GM23338 (cell line): ENCODE measurements around the gene AZGP1.

Source experiments
- CREB1 ChIP-seq: fragments of 250-450 bp; sonication (Bioruptor Pico); IDR thresholded peaks from 2 replicates; pipeline ENCODE4 v1.5.0; 2020; ENCODE audit warnings: low read depth, mild to moderate bottlenecking, moderate library complexity
- EZH2 ChIP-seq: fragments of 200-600 bp; sonication (generic); IDR thresholded peaks from one replicate; pipeline ENCODE4 v1.8.0; 2017; ENCODE audit warnings: antibody characterized with exemption, mild to moderate bottlenecking, low read depth; ENCODE audit not compliant: unreplicated experiment
- EZH2phosphoT487 ChIP-seq: fragments of 200-600 bp; sonication (generic); IDR thresholded peaks from one replicate; pipeline ENCODE4 v1.8.1; 2018; ENCODE audit warnings: antibody characterized with exemption; ENCODE audit not compliant: unreplicated experiment
- JUNB ChIP-seq: IDR thresholded peaks from one replicate; pipeline ENCODE4 v1.6.1; 2016; ENCODE audit warnings: antibody characterized with exemption; ENCODE audit not compliant: unreplicated experiment
- NANOG ChIP-seq: IDR thresholded peaks from 2 replicates; pipeline ENCODE4 v1.6.1; 2016; ENCODE audit warnings: antibody characterized with exemption, borderline replicate concordance
- POLR2AphosphoS5 ChIP-seq: IDR thresholded peaks from 2 replicates; pipeline ENCODE4 v1.6.1; 2016; ENCODE audit warnings: antibody characterized with exemption, low read depth
- STAT1 ChIP-seq: IDR thresholded peaks from one replicate; pipeline ENCODE4 v1.6.1; 2016; ENCODE audit warnings: antibody characterized with exemption; ENCODE audit not compliant: unreplicated experiment
- ZNF114 ChIP-seq: fragments of 250-450 bp; sonication (Bioruptor Pico); IDR thresholded peaks from 2 replicates; pipeline ENCODE4 v1.5.0; 2020; ENCODE audit warnings: mild to moderate bottlenecking, moderate library complexity
- ZNF331 ChIP-seq: fragments of 250-450 bp; sonication (Bioruptor Pico); IDR thresholded peaks from 2 replicates; pipeline ENCODE4 v1.5.0; 2020; ENCODE audit warnings: low read depth, mild to moderate bottlenecking, moderate library complexity
- TF ChIP-seq, protein P1 (sequence below), 2 experiments: fragments of 200-600 bp in 1 of 2; sonication (generic) in 1 of 2; conservative IDR thresholded peaks; 2 replicates each; pipeline versions ENCODE4 v1.5.1 to v1.6.1; 2016 to 2017; ENCODE audit warnings: antibody characterized with exemption in 2 of 2, low read depth in 2 of 2, mild to moderate bottlenecking in 2 of 2, moderate library complexity in 1 of 2
- TF ChIP-seq, protein P2 (sequence below): IDR thresholded peaks from one replicate; pipeline ENCODE4 v1.6.1; 2018; ENCODE audit warnings: antibody characterized with exemption; ENCODE audit not compliant: unreplicated experiment
- TF ChIP-seq, protein P3 (sequence below): IDR thresholded peaks from 2 replicates; pipeline ENCODE4 v1.6.1; 2016; ENCODE audit warnings: antibody characterized with exemption

DNA sequence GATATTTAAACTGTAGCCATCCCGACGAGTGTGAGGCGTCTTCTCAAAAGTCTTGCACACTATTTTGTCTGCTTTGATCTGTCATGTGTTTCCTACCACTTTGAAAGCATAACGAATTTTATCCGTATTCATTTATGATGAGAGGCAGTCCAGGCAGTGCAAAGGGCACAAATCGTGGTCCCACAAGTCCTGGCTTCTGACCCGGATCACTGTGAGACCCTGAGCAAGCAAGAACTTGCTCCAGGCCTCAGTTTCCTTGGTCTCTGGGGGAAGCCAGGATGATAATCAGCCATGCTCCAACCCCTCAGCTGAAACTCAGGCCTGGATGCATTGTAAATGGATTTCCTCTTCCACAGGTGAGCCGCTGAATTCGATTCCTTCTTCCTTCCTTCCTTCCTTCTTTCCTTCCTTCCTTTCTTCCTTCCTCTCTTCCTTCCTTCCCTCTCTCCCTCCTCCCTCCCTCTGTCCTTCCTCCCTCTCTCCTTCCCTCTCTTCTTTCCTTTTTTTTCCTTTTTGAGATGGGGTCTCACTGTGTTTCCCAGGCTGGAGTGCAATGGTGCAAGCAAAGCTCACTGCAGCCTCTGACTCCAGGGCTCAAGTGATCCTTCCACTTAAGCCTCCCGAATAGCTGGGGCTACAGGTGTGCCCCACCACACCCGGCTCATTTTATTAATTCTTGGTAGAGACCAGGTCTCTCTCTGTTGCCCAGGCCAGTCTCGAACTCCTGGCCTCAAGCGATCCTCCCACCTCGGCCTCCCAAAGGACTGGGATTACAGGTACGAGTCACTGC lies 21.1 kb upstream of the AZGP1 start:
- TF ChIP-seq, protein P1, sequence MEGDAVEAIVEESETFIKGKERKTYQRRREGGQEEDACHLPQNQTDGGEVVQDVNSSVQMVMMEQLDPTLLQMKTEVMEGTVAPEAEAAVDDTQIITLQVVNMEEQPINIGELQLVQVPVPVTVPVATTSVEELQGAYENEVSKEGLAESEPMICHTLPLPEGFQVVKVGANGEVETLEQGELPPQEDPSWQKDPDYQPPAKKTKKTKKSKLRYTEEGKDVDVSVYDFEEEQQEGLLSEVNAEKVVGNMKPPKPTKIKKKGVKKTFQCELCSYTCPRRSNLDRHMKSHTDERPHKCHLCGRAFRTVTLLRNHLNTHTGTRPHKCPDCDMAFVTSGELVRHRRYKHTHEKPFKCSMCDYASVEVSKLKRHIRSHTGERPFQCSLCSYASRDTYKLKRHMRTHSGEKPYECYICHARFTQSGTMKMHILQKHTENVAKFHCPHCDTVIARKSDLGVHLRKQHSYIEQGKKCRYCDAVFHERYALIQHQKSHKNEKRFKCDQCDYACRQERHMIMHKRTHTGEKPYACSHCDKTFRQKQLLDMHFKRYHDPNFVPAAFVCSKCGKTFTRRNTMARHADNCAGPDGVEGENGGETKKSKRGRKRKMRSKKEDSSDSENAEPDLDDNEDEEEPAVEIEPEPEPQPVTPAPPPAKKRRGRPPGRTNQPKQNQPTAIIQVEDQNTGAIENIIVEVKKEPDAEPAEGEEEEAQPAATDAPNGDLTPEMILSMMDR (conservative IDR thresholded peaks at IDR 0.05; ENCODE audit: low read depth in 2 of 2), result no peak
- TF ChIP-seq, protein P2, sequence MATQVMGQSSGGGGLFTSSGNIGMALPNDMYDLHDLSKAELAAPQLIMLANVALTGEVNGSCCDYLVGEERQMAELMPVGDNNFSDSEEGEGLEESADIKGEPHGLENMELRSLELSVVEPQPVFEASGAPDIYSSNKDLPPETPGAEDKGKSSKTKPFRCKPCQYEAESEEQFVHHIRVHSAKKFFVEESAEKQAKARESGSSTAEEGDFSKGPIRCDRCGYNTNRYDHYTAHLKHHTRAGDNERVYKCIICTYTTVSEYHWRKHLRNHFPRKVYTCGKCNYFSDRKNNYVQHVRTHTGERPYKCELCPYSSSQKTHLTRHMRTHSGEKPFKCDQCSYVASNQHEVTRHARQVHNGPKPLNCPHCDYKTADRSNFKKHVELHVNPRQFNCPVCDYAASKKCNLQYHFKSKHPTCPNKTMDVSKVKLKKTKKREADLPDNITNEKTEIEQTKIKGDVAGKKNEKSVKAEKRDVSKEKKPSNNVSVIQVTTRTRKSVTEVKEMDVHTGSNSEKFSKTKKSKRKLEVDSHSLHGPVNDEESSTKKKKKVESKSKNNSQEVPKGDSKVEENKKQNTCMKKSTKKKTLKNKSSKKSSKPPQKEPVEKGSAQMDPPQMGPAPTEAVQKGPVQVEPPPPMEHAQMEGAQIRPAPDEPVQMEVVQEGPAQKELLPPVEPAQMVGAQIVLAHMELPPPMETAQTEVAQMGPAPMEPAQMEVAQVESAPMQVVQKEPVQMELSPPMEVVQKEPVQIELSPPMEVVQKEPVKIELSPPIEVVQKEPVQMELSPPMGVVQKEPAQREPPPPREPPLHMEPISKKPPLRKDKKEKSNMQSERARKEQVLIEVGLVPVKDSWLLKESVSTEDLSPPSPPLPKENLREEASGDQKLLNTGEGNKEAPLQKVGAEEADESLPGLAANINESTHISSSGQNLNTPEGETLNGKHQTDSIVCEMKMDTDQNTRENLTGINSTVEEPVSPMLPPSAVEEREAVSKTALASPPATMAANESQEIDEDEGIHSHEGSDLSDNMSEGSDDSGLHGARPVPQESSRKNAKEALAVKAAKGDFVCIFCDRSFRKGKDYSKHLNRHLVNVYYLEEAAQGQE, result no peak
- TF ChIP-seq EZH2, result no peak
- TF ChIP-seq POLR2AphosphoS5, result no peak
- TF ChIP-seq EZH2phosphoT487, result no peak
- TF ChIP-seq ZNF114, result no peak
- TF ChIP-seq JUNB, result no peak
- no peak for TF ChIP-seq ZNF331
- TF ChIP-seq, protein P3, sequence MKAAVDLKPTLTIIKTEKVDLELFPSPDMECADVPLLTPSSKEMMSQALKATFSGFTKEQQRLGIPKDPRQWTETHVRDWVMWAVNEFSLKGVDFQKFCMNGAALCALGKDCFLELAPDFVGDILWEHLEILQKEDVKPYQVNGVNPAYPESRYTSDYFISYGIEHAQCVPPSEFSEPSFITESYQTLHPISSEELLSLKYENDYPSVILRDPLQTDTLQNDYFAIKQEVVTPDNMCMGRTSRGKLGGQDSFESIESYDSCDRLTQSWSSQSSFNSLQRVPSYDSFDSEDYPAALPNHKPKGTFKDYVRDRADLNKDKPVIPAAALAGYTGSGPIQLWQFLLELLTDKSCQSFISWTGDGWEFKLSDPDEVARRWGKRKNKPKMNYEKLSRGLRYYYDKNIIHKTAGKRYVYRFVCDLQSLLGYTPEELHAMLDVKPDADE, result no peak
- no peak for TF ChIP-seq CREB1 (CRISPR knock-in tag)
- TF ChIP-seq STAT1, result no peak
- no peak for TF ChIP-seq NANOG
